ENCODE results near the gene MACROD2.

The MACROD2 gene

DNA sequence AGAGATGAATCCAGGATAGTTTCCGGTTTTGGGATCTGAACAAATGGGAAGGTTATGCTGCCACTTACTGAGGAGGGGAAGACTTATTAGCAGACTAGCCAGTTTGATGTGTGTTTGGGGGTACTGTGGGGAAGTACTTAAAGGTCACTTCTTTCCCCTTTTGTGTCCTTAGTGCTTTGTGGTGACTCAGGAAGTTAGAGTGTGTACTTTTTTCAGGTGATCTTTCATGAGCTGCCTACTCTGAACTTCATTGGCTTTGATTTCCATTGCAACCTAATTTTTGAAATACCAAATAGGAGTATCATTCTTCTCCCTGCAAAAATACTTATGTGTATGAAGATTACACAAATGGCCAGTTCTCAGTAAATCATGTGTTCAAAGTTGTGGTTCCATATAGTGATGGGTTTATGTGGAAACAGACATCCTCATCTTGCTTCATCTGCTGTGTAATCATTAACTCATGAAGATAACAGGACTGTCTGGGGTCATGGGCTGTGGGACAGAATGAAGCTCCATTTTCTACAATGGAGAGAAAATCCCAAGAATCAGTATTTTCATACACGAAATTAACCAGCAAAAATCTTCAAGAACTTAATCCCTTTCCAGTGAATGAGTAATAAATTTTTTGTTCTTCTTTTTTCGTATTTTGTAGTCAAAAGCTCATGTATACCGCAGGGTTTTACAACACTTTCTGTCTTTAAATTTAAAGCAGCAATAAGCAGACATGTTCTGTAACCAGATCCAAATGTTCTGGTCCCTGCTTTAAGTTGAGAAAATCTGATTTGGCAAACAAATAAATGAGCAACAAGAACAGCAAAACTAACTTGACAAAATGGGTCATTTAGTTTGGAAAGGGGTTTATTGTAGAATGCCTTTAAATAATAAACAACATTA lies 614.3 kb downstream of the MACROD2 start:
- no peak for DNase-seq

DNA sequence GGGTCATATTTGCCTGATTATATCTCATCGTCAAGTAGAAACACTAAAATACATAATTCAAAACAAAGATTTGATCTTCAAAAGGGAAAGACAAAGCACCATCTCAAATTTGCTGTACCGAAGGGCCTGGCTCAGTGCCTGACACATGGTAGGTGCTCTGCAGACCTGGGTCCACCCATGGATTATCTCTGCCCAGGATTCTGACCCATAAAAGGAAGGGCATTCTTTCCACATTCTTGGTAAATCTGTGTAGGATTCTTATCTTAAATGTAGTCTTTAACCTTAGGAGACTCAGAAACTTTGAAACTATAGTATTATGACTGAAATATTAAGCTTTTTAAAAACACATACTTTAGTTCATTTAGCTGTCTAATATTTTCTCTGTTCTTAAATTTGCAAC lies 616.2 kb downstream of the MACROD2 start:
- DNase-seq, result no peak

DNA sequence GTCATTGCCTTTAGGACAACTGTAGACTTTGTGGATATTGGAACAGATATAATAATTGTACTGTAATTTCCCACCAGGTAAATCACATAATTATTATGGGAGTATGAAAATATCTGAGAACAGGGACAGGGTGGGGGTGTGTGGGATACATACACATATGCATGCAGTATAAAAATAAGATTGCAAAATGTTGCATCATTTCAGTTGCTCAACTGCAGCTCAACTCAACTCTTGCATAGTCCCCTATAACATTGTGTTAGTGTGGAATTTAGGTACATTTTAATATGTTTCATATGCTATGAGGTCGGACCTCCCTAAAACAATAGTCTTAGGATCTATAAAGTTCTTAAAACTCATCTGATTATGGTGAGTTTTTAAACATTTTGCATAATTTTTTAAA lies 617.1 kb downstream of the MACROD2 start:
- no peak for DNase-seq

DNA sequence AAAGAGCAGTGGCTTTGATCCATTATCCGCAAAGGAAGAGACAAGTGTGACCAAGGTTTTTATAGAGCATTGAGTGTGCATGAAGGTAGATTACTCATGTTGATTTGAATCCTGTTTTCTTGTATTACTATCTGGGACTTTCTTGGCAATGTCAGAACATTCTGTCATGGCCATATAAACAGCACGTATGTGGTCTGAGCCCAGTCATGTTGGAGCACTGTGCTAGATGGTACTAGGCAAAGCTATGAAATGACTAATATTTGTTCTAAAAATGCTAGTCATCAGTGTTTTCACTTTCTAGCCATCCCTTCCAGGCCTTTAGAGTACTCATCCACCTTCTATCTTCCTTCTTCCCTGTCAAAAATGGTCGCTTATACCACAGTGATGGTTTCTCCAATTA lies 620.7 kb downstream of the MACROD2 start:
- DNase-seq, result no peak

GRCh38 chr20:14617123-14617522 lies 621.8 kb downstream of the MACROD2 start:
- no peak for DNase-seq

- DNase-seq, result no peak
These were observed 624.1 kb downstream of the MACROD2 start for GRCh38 chr20:14619411-14619810.

GRCh38 chr20:14622796-14623195 lies 627.5 kb downstream of the MACROD2 start:
- no peak for DNase-seq

- no peak for DNase-seq
These were observed 635.7 kb downstream of the MACROD2 start for GRCh38 chr20:14631011-14631410.

DNA sequence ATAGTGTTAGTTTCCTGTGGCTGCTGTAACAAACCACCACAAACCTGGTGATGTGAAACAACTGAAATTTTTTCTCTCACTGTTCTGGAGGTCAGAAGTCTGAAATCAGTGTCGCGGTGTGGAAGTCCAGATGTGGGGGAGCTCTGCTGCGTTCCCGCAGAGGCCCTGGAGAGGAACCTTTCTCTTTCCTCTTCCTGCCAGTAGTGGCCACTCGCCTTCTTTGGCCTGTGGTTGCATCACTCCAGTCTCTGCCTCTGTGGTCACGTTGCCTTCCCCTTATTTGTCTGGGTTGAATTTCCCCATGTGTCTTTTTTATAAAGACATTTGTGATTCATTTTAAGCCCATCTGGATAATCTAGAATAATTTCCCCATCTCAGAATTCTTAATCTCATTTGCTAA lies 637.6 kb downstream of the MACROD2 start:
- no peak for DNase-seq

DNA sequence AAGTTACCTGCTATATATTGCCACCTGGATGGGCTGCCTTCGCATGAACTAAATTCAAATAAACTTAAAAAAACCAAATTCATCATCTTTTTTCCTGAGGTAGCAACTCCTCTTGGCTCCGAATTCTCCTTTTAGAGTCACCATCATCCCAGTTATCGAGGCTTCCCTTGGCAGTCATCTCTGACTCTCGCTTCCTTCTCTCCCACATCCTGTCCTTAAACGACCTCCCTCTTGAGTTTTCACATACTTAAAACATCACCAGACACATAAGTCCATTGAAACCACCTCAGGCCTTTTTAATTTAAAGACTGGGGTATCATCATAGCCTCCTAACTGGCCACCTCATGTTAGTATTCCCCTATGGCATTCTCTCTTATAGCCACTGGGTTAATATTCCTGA lies 638.2 kb downstream of the MACROD2 start:
- DNase-seq, result no peak

DNA sequence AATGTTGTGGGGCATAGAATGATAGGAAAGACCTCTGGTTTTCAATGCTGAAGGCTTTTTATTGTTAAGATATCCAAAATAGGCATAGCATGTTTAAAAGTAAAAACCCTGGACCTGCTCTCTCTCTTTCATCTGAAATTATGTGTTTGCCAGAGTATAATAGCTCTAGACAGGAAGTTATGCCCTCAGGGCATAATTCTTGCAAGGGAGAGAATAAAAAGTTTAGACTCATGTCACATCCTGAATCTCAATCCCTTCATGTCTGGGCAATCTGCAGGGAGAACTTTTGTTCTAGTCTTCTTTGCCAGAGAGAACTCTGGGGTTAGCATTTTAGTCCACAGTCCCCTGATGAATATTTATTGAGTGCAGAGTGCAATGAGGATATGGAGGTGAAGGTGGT lies 639.3 kb downstream of the MACROD2 start:
- no peak for DNase-seq

- DNase-seq, result no peak
These were observed 642.1 kb downstream of the MACROD2 start for GRCh38 chr20:14637441-14637840.

DNA sequence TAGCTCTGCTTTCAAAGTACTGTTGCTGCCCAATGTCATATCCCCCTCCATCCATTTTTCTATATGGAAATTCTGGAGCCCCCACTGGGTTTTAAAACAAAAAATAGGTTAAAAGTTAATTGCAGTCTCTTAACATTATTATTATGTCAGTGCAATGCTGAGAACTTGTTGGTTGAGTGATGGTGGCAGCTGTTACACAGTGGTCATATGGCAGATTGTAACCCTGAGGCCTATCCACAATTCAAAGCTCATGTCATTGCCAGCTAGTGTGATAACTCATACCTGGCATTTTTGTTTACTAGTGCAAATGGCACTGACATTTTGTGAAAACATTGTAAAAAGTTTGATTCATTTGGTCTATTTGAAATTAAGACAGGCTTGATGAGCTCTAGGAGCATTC lies 647.8 kb downstream of the MACROD2 start:
- DNase-seq, result peak; percentile 47

GRCh38 chr20:14643556-14643955 lies 648.2 kb downstream of the MACROD2 start:
- DNase-seq, result peak; percentile 51

GRCh38 chr20:14644306-14645097 lies 649.2 kb downstream of the MACROD2 start:
- no peak for DNase-seq

DNA sequence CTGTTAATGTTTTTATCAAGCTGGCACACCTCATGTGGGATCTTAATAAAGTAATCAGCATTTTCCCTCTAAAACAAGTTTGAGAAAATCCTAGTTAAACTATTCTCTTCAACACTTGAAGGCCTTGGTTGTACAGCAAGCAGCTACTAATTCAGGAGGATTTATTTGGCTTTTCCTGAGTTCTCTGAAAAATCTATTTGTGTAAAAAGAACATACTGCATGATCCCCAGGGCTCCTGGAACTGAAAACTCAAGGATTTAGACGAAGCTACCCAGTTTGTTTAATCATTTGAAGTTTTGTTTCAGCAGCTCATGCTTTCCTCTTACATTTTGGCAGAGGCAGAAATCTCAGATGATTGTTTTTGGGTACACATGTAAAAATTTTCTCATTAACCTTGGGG lies 651.7 kb downstream of the MACROD2 start:
- DNase-seq, result no peak

- no peak for DNase-seq
These were observed 654.3 kb downstream of the MACROD2 start for GRCh38 chr20:14649662-14650061.

GRCh38 chr20:14657266-14658005 lies 662.1 kb downstream of the MACROD2 start:
- DNase-seq, result peak; percentile 29

- no peak for DNase-seq
These were observed 668.8 kb downstream of the MACROD2 start for GRCh38 chr20:14664101-14664500.

DNA sequence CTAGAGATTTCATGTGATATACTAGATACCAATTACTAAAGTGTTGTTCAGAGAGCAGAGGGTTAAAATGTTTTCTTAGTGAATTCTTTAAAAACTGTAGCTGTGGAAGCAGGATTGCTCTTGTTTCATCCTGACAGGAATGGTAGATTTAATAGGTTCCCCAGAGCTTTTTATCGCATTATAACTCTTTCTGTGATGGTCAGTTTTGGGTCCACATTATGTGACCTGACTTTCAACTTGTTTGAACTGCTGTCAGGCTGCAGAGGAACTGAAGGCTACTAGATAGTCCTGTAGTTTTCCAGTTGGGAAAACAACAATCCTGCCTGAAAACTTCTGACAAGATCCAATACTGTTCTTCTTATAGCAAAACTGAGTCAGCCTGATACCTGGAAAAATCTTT lies 671.4 kb downstream of the MACROD2 start:
- no peak for DNase-seq

DNA sequence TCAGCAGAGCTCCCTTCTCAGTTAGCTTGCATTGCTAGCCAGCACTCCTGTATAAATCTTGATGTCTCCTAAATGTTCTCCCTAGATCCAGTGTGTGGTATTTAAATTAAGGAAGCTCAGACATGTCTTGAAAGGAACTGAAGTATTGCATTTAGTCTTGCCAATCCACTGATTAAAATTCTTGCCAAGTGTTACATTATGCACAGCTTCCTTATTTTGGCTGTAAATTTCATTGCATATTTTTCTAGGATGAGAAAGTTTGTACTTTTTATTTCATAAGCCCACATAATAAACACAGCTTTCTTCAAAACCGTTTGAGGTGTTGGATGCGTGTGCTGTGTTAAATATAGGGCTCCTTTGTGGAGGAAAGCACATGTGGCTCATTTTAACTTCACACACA lies 671.9 kb downstream of the MACROD2 start:
- DNase-seq, result no peak

GRCh38 chr20:14672066-14672465 lies 676.8 kb downstream of the MACROD2 start:
- no peak for DNase-seq

- DNase-seq, result no peak
These were observed 677.8 kb downstream of the MACROD2 start for GRCh38 chr20:14673164-14673563.

Data from NCI-H2171 treated with DMSO at 0.1 percent for 48 hours (cell line).